GM10266 (cell line): Measurements from ENCODE around the gene VPS16.

Experiments used
- DNase-seq: peaks from one replicate; pipeline ENCODE4 v3.0.0; 2012; ENCODE audit errors: extremely low spot score
- CTCF ChIP-seq: IDR thresholded peaks from 2 replicates; pipeline ENCODE4 v1.5.1; 2012; ENCODE audit warnings: mild to moderate bottlenecking, low read depth; ENCODE audit not compliant: control insufficient read depth, insufficient read depth; ENCODE audit errors: missing control alignments

The VPS16 gene

GRCh38 chr20:2840138-2840966 lies at the start of gene VPS16, which contains the start of gene PCED1A:
Gene VPS16, plus strand, starts transcription at chr20:2840745. Its CDS starts 30 bp downstream, at chr20:2840775.
Gene PCED1A, minus strand, starts transcription at chr20:2840655. Its CDS starts 743 bp downstream, at chr20:2839912.
- DNase-seq: peak; percentile 98
- TF ChIP-seq CTCF: no peak

- no peak for TF ChIP-seq CTCF
- DNase-seq: no peak
These were observed 47.1 kb upstream of the VPS16 start for GRCh38 chr20:2793471-2793870.

- no peak for TF ChIP-seq CTCF
- no peak for DNase-seq
These were observed 46.3 kb upstream of the VPS16 start for GRCh38 chr20:2794202-2794748.

- no peak for DNase-seq
- no peak for TF ChIP-seq CTCF
These were observed 45.6 kb upstream of the VPS16 start for GRCh38 chr20:2794866-2795447.

- DNase-seq: no peak
- TF ChIP-seq CTCF: no peak
These were observed 45.1 kb upstream of the VPS16 start for GRCh38 chr20:2795451-2795850.

- TF ChIP-seq CTCF: no peak
These were observed 44.4 kb upstream of the VPS16 start for GRCh38 chr20:2796011-2796660.

More at GRCh38 chr20:2796011-2796660, 44.4 kb upstream of the VPS16 start:
- no peak for DNase-seq
